HUDEP-2 (cell line): ENCODE measurements around the gene AGBL2.
"Not testable (repeated sequence)": the region's sequence is repeated elsewhere in the genome, so short reads cannot be mapped to it uniquely, and the experiment has no call there.

ENCODE experiments used
- DNase-seq, 76 experiments: peaks; one replicate each; lab custom pipeline; 2025; ENCODE audit not compliant: unreplicated experiment in 76 of 76; lab: John Stamatoyannopoulos, UW

Gene AGBL2

GRCh38 chr11:47641600-47642098 lies 73.5 kb downstream of the AGBL2 start:
- DNase-seq: no peak

GRCh38 chr11:47640506-47640905 lies 74.7 kb downstream of the AGBL2 start:
- DNase-seq: not testable (repeated sequence)

- not testable (repeated sequence) for DNase-seq
Measured at GRCh38 chr11:47636331-47636730, 78.8 kb downstream of the AGBL2 start.

GRCh38 chr11:47631473-47631872 lies 83.7 kb downstream of the AGBL2 start:
- no peak for DNase-seq

- DNase-seq: no peak
Measured at GRCh38 chr11:47628026-47628425, 87.1 kb downstream of the AGBL2 start.

- DNase-seq: no peak
Measured at GRCh38 chr11:47626234-47626633, 88.9 kb downstream of the AGBL2 start.

- DNase-seq: no peak
Measured at GRCh38 chr11:47620836-47621378, 94.3 kb downstream of the AGBL2 start.

- DNase-seq: no peak
Measured at GRCh38 chr11:47617417-47617809, 97.8 kb downstream of the AGBL2 start.

GRCh38 chr11:47616726-47617416 lies 98.3 kb downstream of the AGBL2 start:
- peak in 35 of 76 experiments; percentile 1 to 53 (median 23) for DNase-seq

GRCh38 chr11:47615249-47615648 lies 99.9 kb downstream of the AGBL2 start:
- DNase-seq: no peak

- no peak for DNase-seq
Measured at GRCh38 chr11:47611348-47611794, 103.8 kb downstream of the AGBL2 start.

GRCh38 chr11:47609675-47610074 lies 105.5 kb downstream of the AGBL2 start:
- peak in 67 of 76 experiments; percentile 7 to 85 (median 45) for DNase-seq
